ENCODE results near the gene ZFPM1.

- TF ChIP-seq EZH2 (IDR thresholded peaks at IDR 0.05) (no peak), POLR2AphosphoS5 (IDR thresholded peaks at IDR 0.05; ENCODE audit: borderline replicate concordance, low read depth, low read length) (no peak), FOXP2 (optimal IDR thresholded peaks at IDR 0.05; ENCODE audit: control extremely low read depth, extremely low read length, insufficient read depth) (no peak)
Measured at GRCh38 chr16:88456356-88457292, 3.5 kb downstream of the ZFPM1 start.
